SK-N-SH treated with all-trans-retinoic acid at 6 μM for 48 hours (cell line): ENCODE measurements around the gene GJA5.

Source experiments
- CSDC2 ChIP-seq: fragments of 250-450 bp; sonication (Bioruptor Pico); IDR thresholded peaks from 2 replicates; pipeline ENCODE4 v1.5.0; 2020; ENCODE audit warnings: mild to moderate bottlenecking, moderate library complexity
- ESRRG ChIP-seq: fragments of 250-450 bp; sonication (Bioruptor Pico); IDR thresholded peaks from 2 replicates; pipeline ENCODE4 v1.6.1; 2021; ENCODE audit warnings: mild to moderate bottlenecking
- PATZ1 ChIP-seq: fragments of 250-450 bp; sonication (Bioruptor Pico); IDR thresholded peaks from 2 replicates; pipeline ENCODE4 v1.8.0; 2020; ENCODE audit warnings: mild to moderate bottlenecking, moderate library complexity, borderline replicate concordance
- RARB ChIP-seq: fragments of 250-450 bp; sonication (Bioruptor Pico); IDR thresholded peaks from 2 replicates; pipeline ENCODE4 v1.8.0; 2021; ENCODE audit warnings: mild to moderate bottlenecking, moderate library complexity
- SNAI2 ChIP-seq: fragments of 250-450 bp; sonication (Bioruptor Pico); IDR thresholded peaks from 2 replicates; pipeline ENCODE4 v1.5.0; 2020; ENCODE audit warnings: mild to moderate bottlenecking, moderate library complexity
- TCF4 ChIP-seq: fragments of 250-450 bp; sonication (Bioruptor Pico); IDR thresholded peaks from 2 replicates; pipeline ENCODE4 v1.8.0; 2021; ENCODE audit warnings: mild to moderate bottlenecking, moderate library complexity, borderline replicate concordance
- ZFP30 ChIP-seq: fragments of 450-650 bp; formaldehyde crosslinking; IDR thresholded peaks from 2 replicates; pipeline ENCODE4 v1.5.0; 2022; ENCODE audit warnings: mild to moderate bottlenecking, moderate library complexity
- ZNF8 ChIP-seq: fragments of 450-650 bp; formaldehyde crosslinking; IDR thresholded peaks from 2 replicates; pipeline ENCODE4 v1.5.0; 2020; ENCODE audit warnings: mild to moderate bottlenecking, moderate library complexity

- TF ChIP-seq ESRRG (CRISPR knock-in tag), result no peak
- no peak for TF ChIP-seq PATZ1
- TF ChIP-seq RARB (CRISPR knock-in tag), result no peak
- TF ChIP-seq CSDC2 (CRISPR knock-in tag), result no peak
- TF ChIP-seq ZFP30 (CRISPR knock-in tag), result no peak
- no peak for TF ChIP-seq TCF4 (CRISPR knock-in tag)
- no peak for TF ChIP-seq SNAI2
- TF ChIP-seq ZNF8 (CRISPR knock-in tag), result no peak
Observed at GRCh38 chr1:147719029-147719698, 41.2 kb downstream of the GJA5 start.
